ENCODE results near the gene LCN15. TPM values are rescaled to one million over a fixed set of nuclear protein-coding genes. Genes with fewer than 3 reads are reported as not detected.

Gene LCN15
- polyA plus RNA-seq, 3 donors: not detected

DNA sequence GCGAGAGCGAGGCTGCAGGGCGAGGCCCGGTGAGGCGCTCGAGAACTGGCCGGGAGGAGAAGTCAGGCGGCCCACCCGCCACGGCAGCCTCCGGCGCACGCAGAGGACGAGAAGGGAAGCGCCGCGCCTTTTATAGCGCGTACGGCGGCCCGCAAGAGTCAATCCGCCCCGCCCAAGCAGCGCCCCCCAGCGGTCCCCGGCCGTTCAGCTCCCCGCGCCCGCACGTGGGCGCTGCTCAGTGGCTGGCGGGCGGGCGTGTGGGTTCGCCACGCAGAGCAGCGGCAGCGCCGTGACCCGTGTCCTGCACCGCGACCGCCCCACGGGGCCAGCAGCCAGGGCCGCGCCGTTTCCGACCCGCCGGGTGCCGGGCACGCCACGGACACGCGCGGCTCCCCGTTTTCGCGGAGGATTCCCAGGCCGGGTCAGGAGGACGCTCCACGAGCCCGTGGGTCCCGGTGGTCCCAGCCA lies 36.2 kb downstream of the LCN15 start:
- H3K9ac ChIP-seq (ENCODE audit: insufficient read depth, low read length, poor library complexity, severe bottlenecking): peak overlapping the region; percentile 85
- Mint-ChIP-seq H3K27me3 (ENCODE audit: low read depth in 3 of 3) (peaks cover 6 to 12% (median 10%) of the 10 kb centered on the region in 3 donors), H3K27ac (peak overlapping the region in 1 of 7 donors; percentile 85), H3K9me3 (no peaks in the 10 kb centered on the region), H3K4me1 (peaks cover 33% of the 10 kb centered on the region), H3K36me3 (peaks cover 27 to 36% of the 10 kb centered on the region in 2 donors), H3K4me3 (peak overlapping the region; percentile 96 to 97)
- TF ChIP-seq, protein P1, sequence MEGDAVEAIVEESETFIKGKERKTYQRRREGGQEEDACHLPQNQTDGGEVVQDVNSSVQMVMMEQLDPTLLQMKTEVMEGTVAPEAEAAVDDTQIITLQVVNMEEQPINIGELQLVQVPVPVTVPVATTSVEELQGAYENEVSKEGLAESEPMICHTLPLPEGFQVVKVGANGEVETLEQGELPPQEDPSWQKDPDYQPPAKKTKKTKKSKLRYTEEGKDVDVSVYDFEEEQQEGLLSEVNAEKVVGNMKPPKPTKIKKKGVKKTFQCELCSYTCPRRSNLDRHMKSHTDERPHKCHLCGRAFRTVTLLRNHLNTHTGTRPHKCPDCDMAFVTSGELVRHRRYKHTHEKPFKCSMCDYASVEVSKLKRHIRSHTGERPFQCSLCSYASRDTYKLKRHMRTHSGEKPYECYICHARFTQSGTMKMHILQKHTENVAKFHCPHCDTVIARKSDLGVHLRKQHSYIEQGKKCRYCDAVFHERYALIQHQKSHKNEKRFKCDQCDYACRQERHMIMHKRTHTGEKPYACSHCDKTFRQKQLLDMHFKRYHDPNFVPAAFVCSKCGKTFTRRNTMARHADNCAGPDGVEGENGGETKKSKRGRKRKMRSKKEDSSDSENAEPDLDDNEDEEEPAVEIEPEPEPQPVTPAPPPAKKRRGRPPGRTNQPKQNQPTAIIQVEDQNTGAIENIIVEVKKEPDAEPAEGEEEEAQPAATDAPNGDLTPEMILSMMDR (IDR thresholded peaks at IDR 0.05): peak; percentile 91
- peaks cover 0 to 9% of the 10 kb centered on the region in 2 donors for H3K27me3 ChIP-seq (ENCODE audit: control insufficient read depth in 2 of 2, insufficient read depth in 2 of 2, low read length in 2 of 2)
- intact Hi-C loops (cut with micrococcal nuclease): loop anchor here (5.0 to 10.0 kb wide), 2 partner anchors 41 to 243 kb away; partner anchors contain the start of genes AGPAT2 (in 2 of the 2) and SEC16A (in 1 of the 2)
- H3K27ac ChIP-seq (ENCODE audit: low read depth in 1 of 2, low read length in 2 of 2): peak overlapping the region in 1 of 2 donors; percentile 87
- peaks cover 58% of the 10 kb centered on the region for H3K79me2 ChIP-seq (ENCODE audit: insufficient read depth, low read length)
- H3K4me2 ChIP-seq (replicated peaks; ENCODE audit: extremely low read depth, low read length, poor library complexity, severe bottlenecking): peak overlapping the region; percentile 85
- under 1% methylated on average over 66 of the region's 66 CpGs for WGBS (ENCODE audit: insufficient coverage)
- peak overlapping the region; percentile 80 to 89 (median 85) for H3K4me3 ChIP-seq (replicated peaks in 1 of 3; ENCODE audit: low read depth in 2 of 3, low read length in 3 of 3)
- H3K9me3 ChIP-seq (replicated peaks in 1 of 2; ENCODE audit: control insufficient read depth in 1 of 2, insufficient read depth in 1 of 2, low read length in 2 of 2): no peaks in the 10 kb centered on the region
- peak; percentile 86 to 93 (median 93) for DNase-seq
- H3K36me3 ChIP-seq (replicated peaks in 1 of 2; ENCODE audit: control insufficient read depth in 1 of 2, insufficient read depth in 2 of 2, low read length in 2 of 2): peaks cover 28 to 36% of the 10 kb centered on the region in 2 donors
- peaks cover 26 to 38% of the 10 kb centered on the region in 2 donors for H3K4me1 ChIP-seq (ENCODE audit: control insufficient read depth in 1 of 2, insufficient read depth in 2 of 2, low read length in 2 of 2)
- peaks cover 48% of the 10 kb centered on the region for H4K20me1 ChIP-seq (ENCODE audit: insufficient read depth, low read length)
- peak overlapping the region; percentile 93 for H2AFZ ChIP-seq (ENCODE audit: insufficient read depth, low read depth, low read length, poor library complexity, severe bottlenecking)

DNA sequence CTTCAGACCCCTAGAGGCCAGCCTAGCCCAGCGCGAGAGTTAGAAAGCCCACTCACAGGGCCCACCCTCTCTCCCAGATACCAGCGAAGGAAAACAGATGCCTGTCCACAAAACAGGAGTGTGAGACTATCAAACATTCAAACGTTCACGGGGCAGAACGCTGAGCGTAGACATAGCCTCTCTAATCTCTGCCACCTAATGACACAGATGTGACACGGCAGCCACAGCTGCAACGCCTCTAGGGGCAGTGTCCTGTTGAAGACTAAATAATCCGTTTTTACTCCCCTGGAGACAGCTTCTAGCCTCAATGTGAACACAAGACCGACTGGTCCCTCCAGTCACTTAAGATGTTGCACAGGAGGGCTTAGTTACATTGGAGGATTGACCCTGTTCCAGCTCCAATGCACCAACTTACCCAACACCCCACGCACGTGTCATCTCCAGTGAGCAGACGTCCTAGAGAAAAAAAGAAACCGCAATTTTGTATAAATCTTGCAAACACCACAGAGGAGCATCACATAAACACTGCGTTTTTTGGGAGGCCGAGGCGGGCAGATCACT lies 37.6 kb downstream of the LCN15 start:
- H3K9me3 Mint-ChIP-seq: no peaks in the 10 kb centered on the region
- Histone ChIP-seq H3K79me2 (ENCODE audit: insufficient read depth, low read length) (peaks cover 58% of the 10 kb centered on the region), H3K9me3 (replicated peaks in 1 of 2; ENCODE audit: control insufficient read depth in 1 of 2, insufficient read depth in 1 of 2, low read length in 2 of 2) (no peaks in the 10 kb centered on the region), H3K4me3 (replicated peaks in 1 of 3; ENCODE audit: low read depth in 2 of 3, low read length in 3 of 3) (peak overlapping the region; percentile 80 to 89 (median 85)), H3K9ac (ENCODE audit: insufficient read depth, low read length, poor library complexity, severe bottlenecking) (peak overlapping the region; percentile 85), H4K20me1 (ENCODE audit: insufficient read depth, low read length) (peaks cover 62% of the 10 kb centered on the region), H3K4me1 (ENCODE audit: control insufficient read depth in 1 of 2, insufficient read depth in 2 of 2, low read length in 2 of 2) (peaks cover 26 to 38% of the 10 kb centered on the region in 2 donors), H3K36me3 (replicated peaks in 1 of 2; ENCODE audit: control insufficient read depth in 1 of 2, insufficient read depth in 2 of 2, low read length in 2 of 2) (peaks cover 37 to 48% of the 10 kb centered on the region in 2 donors), H3K4me2 (replicated peaks; ENCODE audit: extremely low read depth, low read length, poor library complexity, severe bottlenecking) (peak overlapping the region; percentile 85), H3K27me3 (ENCODE audit: control insufficient read depth in 2 of 2, insufficient read depth in 2 of 2, low read length in 2 of 2) (peaks cover 0 to 9% of the 10 kb centered on the region in 2 donors), H2AFZ (ENCODE audit: insufficient read depth, low read depth, low read length, poor library complexity, severe bottlenecking) (no peak overlapping the region), H3K27ac (ENCODE audit: low read depth in 1 of 2, low read length in 2 of 2) (peak overlapping the region in 1 of 2 donors; percentile 87)
- DNase-seq: peak; percentile 39 to 42 (median 41)
- H3K4me3 Mint-ChIP-seq: peak overlapping the region; percentile 96 to 97
- H3K27ac Mint-ChIP-seq: peak overlapping the region; percentile 72 to 96 (median 85)
- peaks cover 6 to 12% (median 8%) of the 10 kb centered on the region in 3 donors for H3K27me3 Mint-ChIP-seq (ENCODE audit: low read depth in 3 of 3)
- TF ChIP-seq, protein P1 (IDR thresholded peaks at IDR 0.05): peak; percentile 71
- intact Hi-C loops (cut with micrococcal nuclease): loop anchor here (5.0 to 10.0 kb wide), 2 partner anchors 39 to 242 kb away; partner anchors contain the start of genes AGPAT2 (in 2 of the 2) and SEC16A (in 1 of the 2)
- peaks cover 33% of the 10 kb centered on the region for H3K4me1 Mint-ChIP-seq
- H3K36me3 Mint-ChIP-seq: peaks cover 27 to 41% of the 10 kb centered on the region in 2 donors
- WGBS (ENCODE audit: insufficient coverage): 15% methylated on average over 12 of the region's 18 CpGs
